ENCODE data around the gene SPATA3.
"Not testable (repeated sequence)": the region's sequence is repeated elsewhere in the genome, so short reads cannot be mapped to it uniquely, and the experiment has no call there.

SPATA3 gene

DNA sequence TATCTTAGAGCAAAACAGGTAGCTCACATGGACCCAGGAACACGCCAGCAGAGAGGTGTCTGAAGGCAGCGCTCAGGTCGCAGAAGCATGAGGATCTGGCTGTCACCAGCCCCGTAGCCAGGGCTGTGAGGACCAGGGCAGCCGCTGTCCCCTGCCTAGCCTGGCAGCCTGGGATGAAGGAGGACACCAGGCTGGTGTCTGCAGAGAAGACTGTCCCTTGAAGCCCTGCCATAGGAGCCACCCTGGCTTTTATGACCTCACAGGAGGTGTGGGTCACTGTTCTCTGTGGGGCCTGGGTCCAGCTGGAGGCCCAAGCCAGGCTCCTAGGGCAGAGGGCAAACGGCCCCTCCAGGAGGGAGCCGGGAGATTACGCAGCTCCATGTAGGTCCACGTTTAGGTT, at the start of gene SPATA3:
Gene SPATA3 (plus strand): TSS at position 301 of the 400 bp plus-strand sequence. CDS start 113 bp downstream, outside the sequence.
- no peak for DNase-seq

GRCh38 chr2:230946429-230947234, 49.3 kb upstream of the SPATA3 start:
- DNase-seq = no peak

- no peak for DNase-seq
Measured at GRCh38 chr2:230947235-230947576, 48.7 kb upstream of the SPATA3 start.

- no peak for DNase-seq
Measured at GRCh38 chr2:230947908-230948365, 48.0 kb upstream of the SPATA3 start.

GRCh38 chr2:230949966-230950873, 45.7 kb upstream of the SPATA3 start:
- no peak for DNase-seq

DNA sequence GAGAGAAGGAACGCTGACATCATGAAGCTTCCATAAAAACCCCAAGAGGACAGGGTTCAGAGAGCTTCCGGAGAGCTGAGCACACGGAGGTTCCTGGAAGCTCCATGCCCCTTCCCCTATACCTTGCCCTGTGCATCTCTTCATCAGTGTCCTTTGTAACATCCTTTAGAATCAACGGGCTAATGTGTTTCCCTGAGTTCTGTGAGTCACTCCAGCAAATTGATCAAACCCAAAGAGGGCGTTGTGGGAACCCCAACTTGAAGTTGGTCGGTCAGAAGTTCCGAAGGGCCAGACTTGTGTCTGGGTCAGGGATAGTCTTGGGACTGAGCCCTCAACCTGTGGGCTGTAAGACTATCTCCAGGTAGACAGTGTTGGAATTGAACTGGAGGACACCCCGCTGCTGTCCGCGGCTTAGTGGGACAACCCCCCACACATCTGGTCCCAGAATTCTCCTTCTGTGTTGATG, 45.0 kb upstream of the SPATA3 start:
- DNase-seq = no peak

DNA sequence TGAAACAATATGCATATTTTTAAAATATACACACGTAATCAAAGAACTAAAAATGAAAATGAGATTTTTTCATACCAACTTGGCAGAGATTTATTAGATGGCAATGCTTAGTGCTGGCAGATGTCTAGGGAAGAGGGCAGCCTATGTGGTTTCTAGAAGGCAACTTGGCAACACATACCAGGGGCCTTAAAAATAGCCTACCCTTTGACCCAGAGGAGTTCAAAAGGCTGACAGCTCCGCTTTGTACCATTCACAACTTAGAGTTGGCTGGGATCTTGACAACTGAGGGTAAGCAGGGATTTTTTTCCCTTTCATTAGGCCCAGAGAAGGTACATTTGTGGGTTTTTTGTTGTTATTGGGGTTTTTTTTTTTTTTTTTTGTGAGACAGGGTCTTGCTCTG, 44.5 kb upstream of the SPATA3 start:
- no peak for DNase-seq

- DNase-seq = no peak
Measured at GRCh38 chr2:230952226-230952956, 43.5 kb upstream of the SPATA3 start.

DNA sequence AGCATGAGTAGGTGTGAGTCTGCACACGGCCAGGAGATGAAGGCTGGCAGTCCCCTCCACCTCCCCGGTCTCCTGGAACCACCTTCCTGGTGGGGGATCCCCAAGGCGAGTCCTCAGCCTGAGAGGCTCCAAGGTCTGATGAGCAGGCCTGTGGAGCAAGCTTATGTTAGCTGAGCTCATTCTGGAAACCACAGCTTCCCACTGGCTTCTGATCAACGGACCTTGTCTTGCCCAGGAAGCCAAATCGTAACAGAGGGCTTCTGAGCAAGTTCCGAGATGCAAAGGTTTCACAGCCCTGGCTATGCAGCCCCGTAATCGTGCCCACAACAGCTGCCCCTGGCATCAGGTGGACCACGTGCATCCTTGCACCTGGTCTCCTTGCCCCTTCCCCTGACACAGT, 42.1 kb upstream of the SPATA3 start:
- no peak for DNase-seq

GRCh38 chr2:230954746-230955145, 41.2 kb upstream of the SPATA3 start:
- DNase-seq = no peak

DNA sequence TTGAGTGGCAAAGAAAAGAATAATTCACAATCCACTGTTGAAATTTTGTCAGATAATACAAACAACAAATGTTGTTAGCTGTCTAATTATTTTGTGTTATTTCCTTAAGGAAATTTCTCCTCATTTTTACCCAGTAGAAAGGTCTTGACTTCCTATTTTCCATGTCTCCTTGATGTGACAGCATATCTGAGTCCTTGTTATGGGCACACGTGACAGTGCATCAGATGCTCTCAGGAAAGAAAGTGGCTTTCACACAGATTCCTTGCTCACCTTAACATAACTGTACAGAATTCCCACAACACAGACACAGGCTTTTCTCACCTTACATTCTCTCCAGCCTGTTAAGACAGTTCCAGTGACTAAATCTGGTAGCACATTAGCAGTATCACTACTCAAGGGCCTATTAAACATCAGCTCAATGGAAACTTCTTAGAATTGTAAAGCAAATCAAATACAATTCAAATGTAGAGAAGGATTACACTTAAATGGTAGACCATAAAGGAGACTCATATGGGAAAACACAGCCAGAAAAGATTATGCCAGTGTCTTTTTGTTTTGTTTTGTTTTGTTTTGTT, 40.7 kb upstream of the SPATA3 start:
- no peak for DNase-seq

DNA sequence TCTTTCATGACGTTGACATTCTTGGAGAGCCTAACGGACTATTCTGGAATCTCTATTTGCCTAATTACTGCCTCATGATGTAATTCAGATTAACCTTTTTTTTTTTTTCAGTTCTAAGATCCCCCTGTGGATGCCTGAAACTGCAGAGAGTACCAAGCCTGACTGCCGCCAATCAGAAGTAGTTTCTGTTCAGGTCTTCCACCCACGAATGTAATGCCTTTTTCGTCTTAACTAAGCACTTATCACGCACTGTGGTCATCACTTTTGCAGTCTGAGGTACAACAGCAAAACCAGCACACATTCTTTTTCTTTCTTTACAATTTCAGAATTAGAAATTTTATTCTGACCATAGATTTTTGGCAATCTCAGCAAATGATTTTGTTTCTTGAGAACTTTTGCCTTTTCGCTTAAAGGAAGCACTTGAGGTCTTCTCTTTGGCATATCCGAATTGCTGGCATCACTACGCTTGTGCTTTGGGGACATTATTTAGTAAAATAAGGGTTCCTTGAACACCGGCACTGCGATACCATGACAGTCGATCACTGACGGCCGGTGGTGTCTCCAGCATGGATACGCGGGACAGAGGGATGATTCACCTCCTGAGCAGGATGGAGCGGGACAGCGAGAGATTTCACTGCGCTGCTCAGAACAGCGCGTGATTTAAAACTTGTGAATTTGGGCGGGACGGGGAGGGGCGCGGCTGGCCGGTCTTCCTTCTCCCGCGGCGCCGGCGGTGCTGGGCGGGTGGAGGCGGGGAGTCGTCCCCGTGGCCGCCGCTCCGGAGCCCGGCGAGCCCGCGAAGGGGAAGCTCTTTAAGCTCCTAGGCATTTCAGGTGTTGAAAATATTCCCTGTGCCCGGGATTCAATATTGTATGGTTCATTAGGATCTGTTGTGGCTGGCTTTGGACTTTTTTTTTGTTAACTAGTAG, 38.8 kb upstream of the SPATA3 start:
- DNase-seq = peak; percentile 8

DNA sequence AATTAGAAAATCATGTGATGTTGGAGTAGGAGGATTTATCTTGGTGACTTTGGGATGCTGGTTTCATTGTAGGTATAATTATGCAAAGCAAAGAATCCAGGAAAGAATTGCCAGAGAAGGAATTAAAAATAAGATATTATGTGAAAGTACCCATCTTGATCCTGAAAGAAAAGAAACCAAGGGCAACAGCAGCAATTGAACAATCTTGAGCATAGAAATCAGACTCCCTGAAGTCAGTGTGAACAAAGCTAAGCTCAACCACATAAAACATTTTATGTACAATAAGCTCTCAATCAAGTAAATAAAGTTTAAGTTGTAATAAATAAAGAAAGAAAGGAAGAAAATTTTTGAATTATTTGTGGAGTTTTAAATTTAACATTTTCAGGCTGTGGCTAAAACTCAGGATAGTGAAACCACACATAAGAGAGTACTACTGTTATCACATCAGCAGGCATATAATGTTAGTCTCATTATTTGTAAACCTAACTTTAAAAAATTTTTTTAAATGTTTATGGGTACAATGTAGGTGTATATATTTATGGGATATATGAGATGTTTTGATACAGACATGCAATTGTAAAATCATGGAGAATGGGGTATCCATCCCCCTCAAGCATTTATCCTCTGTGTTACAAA, 38.0 kb upstream of the SPATA3 start:
- no peak for DNase-seq

- no peak for DNase-seq
Measured at GRCh38 chr2:230958820-230959756, 36.8 kb upstream of the SPATA3 start.

- DNase-seq = no peak
Measured at GRCh38 chr2:230960026-230960425, 35.9 kb upstream of the SPATA3 start.

DNA sequence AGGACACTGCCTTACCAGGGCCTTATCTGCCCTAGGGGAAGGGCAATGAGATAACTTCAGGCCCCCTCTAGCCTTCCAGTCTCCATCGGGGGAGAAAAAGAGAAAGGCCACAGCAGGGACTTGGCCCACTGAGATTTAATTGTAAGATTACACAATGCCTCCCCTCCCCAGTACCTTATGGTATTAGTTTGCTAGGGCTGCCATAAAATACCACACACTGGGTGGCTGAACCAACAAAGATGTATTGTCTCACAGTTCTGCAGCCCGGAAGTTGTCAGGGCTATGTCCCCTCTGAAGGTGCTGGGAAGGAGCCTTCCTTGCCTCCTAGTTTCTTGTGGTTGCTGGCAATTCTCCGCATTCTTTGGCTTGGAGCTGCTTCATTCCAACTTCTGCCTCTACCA, 34.8 kb upstream of the SPATA3 start:
- DNase-seq = no peak

DNA sequence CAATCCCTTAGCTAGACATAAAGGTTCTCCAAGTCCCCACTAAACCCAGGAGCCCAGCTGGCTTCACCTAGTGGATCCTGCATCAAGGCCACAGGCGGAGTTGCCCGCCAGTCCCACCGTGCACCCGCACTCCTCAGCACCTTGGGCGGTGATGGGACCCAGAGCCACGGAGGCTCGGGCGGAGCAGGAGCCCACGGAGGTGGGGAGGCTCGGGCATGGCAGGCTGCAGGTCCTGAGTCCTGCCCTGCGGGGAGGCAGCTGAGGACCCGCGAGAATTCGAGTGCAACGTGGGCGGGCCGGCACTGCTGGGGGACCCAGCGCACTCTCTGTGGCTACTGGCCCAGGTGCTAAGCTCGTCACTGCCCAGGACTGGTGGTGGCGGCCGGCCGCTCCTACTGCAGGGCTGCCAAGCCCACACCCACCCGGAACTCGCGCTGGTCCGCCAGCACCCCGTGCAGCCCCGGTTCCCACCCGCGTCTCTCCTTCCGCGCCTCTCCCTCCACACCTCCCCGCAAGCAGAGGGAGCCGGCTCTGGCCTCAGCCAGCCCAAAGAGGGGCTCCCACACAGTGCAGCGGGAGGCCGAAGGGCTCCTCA, 31.7 kb upstream of the SPATA3 start:
- DNase-seq = no peak

GRCh38 chr2:230967113-230967512, 28.8 kb upstream of the SPATA3 start:
- DNase-seq = no peak

- DNase-seq = not testable (repeated sequence)
Measured at GRCh38 chr2:230968314-230968713, 27.6 kb upstream of the SPATA3 start.

Data from COR-L47 (cell line).